OCI-LY7 (cell line): ENCODE measurements around the gene METTL22. TPM values are rescaled to one million over a fixed set of nuclear protein-coding genes. Genes with fewer than 3 reads are reported as not detected.

ENCODE experiments used
- BruUV-seq: library from RNA; stranded (reverse); fragments of 400-500 nt; replicated peaks from 2 replicates; lab custom pipeline; 2021; lab: Mats Ljungman, UMichigan
- CTCF ChIA-PET: fragments of 300-600 bp; sonication (Branson Sonifier 250); formaldehyde crosslinking; loops from one replicate; lab custom pipeline; 2022; ENCODE audit warnings: antibody characterized with exemption; ENCODE audit not compliant: unreplicated experiment; lab: Charles Lee
- POLR2A ChIA-PET: fragments of 300-600 bp; sonication (Branson Sonifier 250); formaldehyde crosslinking; loops from one replicate; lab custom pipeline; 2022; ENCODE audit warnings: antibody characterized with exemption; lab: Charles Lee
- DNase-seq: peaks from one replicate; pipeline ENCODE4 v3.0.0-alpha.2; 2015; ENCODE audit warnings: low spot score
- H2AFZ ChIP-seq: fragments of 200-600 bp; sonication (generic), shearing (Covaris generic); 2 replicates; pipeline ENCODE4 v1.6.1; 2014; ENCODE audit warnings: mild to moderate bottlenecking, antibody characterized with exemption, low read length, moderate library complexity
- H3K27ac ChIP-seq: fragments of 200-600 bp; sonication (generic); 2 replicates; pipeline ENCODE4 v1.5.1; 2014; ENCODE audit warnings: mixed run types, low read depth, mild to moderate bottlenecking, moderate library complexity, low read length, inconsistent platforms; ENCODE audit not compliant: poor library complexity, severe bottlenecking
- H3K36me3 ChIP-seq: fragments of 200-600 bp; sonication (generic); 2 replicates; pipeline ENCODE4 v1.6.1; 2014; ENCODE audit warnings: mild to moderate bottlenecking, antibody characterized with exemption, low read length, moderate library complexity, mixed read lengths; ENCODE audit not compliant: insufficient read depth
- H3K4me1 ChIP-seq: fragments of 200-600 bp; sonication (generic); 2 replicates; pipeline ENCODE4 v1.5.1; 2014; ENCODE audit warnings: mild to moderate bottlenecking, low read length; ENCODE audit not compliant: insufficient read depth, poor library complexity, severe bottlenecking
- H3K4me2 ChIP-seq: fragments of 200-600 bp; sonication (generic); 2 replicates; pipeline ENCODE4 v1.6.1; 2014; ENCODE audit warnings: mild to moderate bottlenecking, low read length
- H3K4me3 ChIP-seq: fragments of 200-600 bp; sonication (generic); 2 replicates; pipeline ENCODE4 v1.5.1; 2014; ENCODE audit warnings: mild to moderate bottlenecking, low read depth, low read length; ENCODE audit not compliant: poor library complexity, severe bottlenecking
- H3K79me2 ChIP-seq: fragments of 200-600 bp; sonication (generic); 2 replicates; pipeline ENCODE4 v1.6.1; 2016; ENCODE audit warnings: low read depth, mild to moderate bottlenecking, low read length, moderate library complexity, mixed read lengths; ENCODE audit not compliant: insufficient read depth
- H3K9me2 ChIP-seq: fragments of 200-600 bp; sonication (generic); 2 replicates; pipeline ENCODE4 v1.6.1; 2016; ENCODE audit warnings: mild to moderate bottlenecking, low read length, mixed read lengths; ENCODE audit not compliant: insufficient read depth
- H3K9me3 ChIP-seq: fragments of 200-600 bp; sonication (generic); 2 replicates; pipeline ENCODE4 v1.6.1; 2014; ENCODE audit warnings: mild to moderate bottlenecking, mixed run types, low read length, mixed read lengths
- H4K20me1 ChIP-seq: fragments of 200-600 bp; sonication (generic); 2 replicates; pipeline ENCODE4 v1.6.1; 2014; ENCODE audit warnings: mild to moderate bottlenecking, antibody characterized with exemption, low read length, moderate library complexity, mixed read lengths; ENCODE audit not compliant: insufficient read depth
- CTCF ChIP-seq: fragments of 200-600 bp; sonication (generic); conservative IDR thresholded peaks from 2 replicates; pipeline ENCODE4 v1.5.1; 2014; ENCODE audit warnings: mild to moderate bottlenecking, antibody characterized with exemption, low read length, moderate library complexity, mixed read lengths
- EZH2phosphoT487 ChIP-seq: fragments of 200-600 bp; sonication (generic); IDR thresholded peaks from 2 replicates; pipeline ENCODE4 v1.6.1; 2018; ENCODE audit warnings: low read depth, borderline replicate concordance, mild to moderate bottlenecking, mixed run types, antibody characterized with exemption, low read length, moderate library complexity, mixed read lengths
- intact Hi-C: fragments of 100-400 bp; cut with micrococcal nuclease; formaldehyde crosslinking; loops from one replicate; pipeline ENCODE4 v1.10.0; 2022; ENCODE audit not compliant: unreplicated experiment
- total RNA-seq, 2 experiments: library from RNA; depleted of rRNA in 1 of 2; stranded (reverse); fragments of >200 nt in 1 of 2; shearing (Covaris generic) in 1 of 2; gene quantifications; 2 replicates each; pipeline ENCODE4 v1.2.3, GENCODE V29; 2014 to 2022

METTL22 gene
- total RNA-seq, 2 experiments from 2014 or later: 22.4 to 55.0 TPM

DNA sequence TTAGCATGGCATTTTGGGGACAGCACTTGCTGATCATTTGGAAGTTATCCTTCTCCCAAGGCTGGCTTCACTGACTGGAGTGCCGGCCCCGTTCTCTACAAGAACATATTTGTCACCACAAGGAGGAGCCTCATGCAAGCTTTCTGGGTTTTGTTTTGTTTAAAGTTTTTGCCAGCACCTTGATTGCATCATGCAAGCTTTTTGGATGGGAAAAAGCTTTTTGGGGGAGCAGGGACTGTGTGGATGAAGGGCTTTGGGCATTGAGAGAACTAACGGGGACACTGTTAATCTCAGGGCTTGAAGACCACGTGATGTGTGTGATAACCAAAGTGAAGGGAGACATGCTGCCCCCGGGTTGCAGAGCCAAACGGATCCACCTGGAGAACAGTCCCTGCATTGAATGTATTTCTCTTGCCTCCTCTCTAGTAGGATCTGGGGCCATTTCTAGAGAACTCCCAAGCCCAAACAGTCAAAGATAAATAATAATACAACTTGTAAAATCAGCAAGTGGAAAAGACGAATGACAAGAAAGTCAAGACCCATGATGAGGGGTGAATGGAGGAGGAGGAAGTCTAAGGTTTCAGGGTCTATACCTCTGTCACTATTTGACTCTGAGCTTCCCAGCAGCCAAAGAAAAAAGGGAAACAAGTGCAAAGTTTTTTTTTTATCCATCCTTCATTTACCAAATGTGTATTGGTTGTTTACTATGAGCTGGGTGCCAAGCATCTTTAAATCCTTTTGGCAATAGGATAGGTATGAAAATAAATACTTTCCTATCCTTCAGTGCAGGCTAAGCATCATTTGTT, 48.4 kb upstream of the METTL22 start:
- no peaks in the 10 kb centered on the region for H3K9me2 ChIP-seq
- no peak overlapping the region for H3K4me3 ChIP-seq
- H4K20me1 ChIP-seq: no peaks in the 10 kb centered on the region
- H3K36me3 ChIP-seq: no peaks in the 10 kb centered on the region
- intact Hi-C loops: loop anchor here (5.0 kb wide), 1 partner anchor 64 kb away; no protein-coding TSS in a partner anchor
- no peaks in the 10 kb centered on the region for H3K9me3 ChIP-seq
- DNase-seq: peak; percentile 46
- H3K79me2 ChIP-seq: no peaks in the 10 kb centered on the region
- ChIA-PET POLR2A (interaction anchor here (1.4 kb wide), 1 partner anchor 9 kb away, joined by 3 read pairs; no protein-coding TSS in a partner anchor), CTCF (no interaction called here)
- BruUV-seq: no TSS peak
- TF ChIP-seq CTCF (peak; percentile 71), EZH2phosphoT487 (no peak)
- peak overlapping the region; percentile 40 for H2AFZ ChIP-seq
- H3K4me1 ChIP-seq: no peaks in the 10 kb centered on the region
- H3K4me2 ChIP-seq: no peak overlapping the region
- no peak overlapping the region for H3K27ac ChIP-seq

- intact Hi-C loops: no loop called here
- Histone ChIP-seq H3K9me2 (no peaks in the 10 kb centered on the region), H3K27ac (no peak overlapping the region), H3K4me3 (no peak overlapping the region), H3K9me3 (no peaks in the 10 kb centered on the region), H3K4me1 (no peaks in the 10 kb centered on the region), H3K36me3 (no peaks in the 10 kb centered on the region), H3K4me2 (no peak overlapping the region), H3K79me2 (no peaks in the 10 kb centered on the region), H2AFZ (no peak overlapping the region), H4K20me1 (no peaks in the 10 kb centered on the region)
- BruUV-seq: no TSS peak
- TF ChIP-seq CTCF (no peak), EZH2phosphoT487 (no peak)
- no peak for DNase-seq
- ChIA-PET CTCF (no interaction called here), POLR2A (no interaction called here)
Measured at GRCh38 chr16:8575399-8575798, 46.1 kb upstream of the METTL22 start.
